K562 (cell line): ENCODE results near the gene JADE2. TPM values are rescaled to one million over a fixed set of nuclear protein-coding genes. Genes with fewer than 3 reads are reported as not detected.

Experiments
- ATAC-seq: fragments of 200-7000 bp; cut with Tn5 transposase; 3 replicates; pipeline ENCODE4 v1.9.1; 2020; ENCODE audit warnings: moderate library complexity
- BruUV-seq: library from RNA; stranded (reverse); fragments of 400-500 nt; replicated peaks from 2 replicates; lab custom pipeline; 2021; lab: Mats Ljungman, UMichigan
- CTCF ChIA-PET: fragments of 300-600 bp; formaldehyde crosslinking; extraction: SDS; loops from one replicate; lab custom pipeline; 2021; ENCODE audit warnings: low intra/inter-chr PET ratio; lab: Yijun Ruan, JAX
- POLR2A ChIA-PET: fragments of 300-600, 350-650 bp; sonication (Branson Sonifier 250); formaldehyde crosslinking; extraction: SDS; loops from one replicate; lab custom pipeline; 2021; ENCODE audit warnings: antibody characterized with exemption, inconsistent platforms; lab: Yijun Ruan, JAX
- DNase-seq, 4 experiments: peaks; one replicate each; pipeline versions ENCODE4 v3.0.0 to v3.0.0-alpha.2; 2011 to 2018; ENCODE audit warnings: low spot score in 3 of 4, mixed read lengths in 3 of 4; ENCODE audit errors: extremely low read depth in 1 of 4
- FAIRE-seq: peaks from 2 replicates; lab custom pipeline; 2011; peaks lifted over from hg19 to GRCh38; lab: Jason Lieb, UNC
- H2AFZ ChIP-seq: 2 replicates; pipeline ENCODE4 v1.6.0; 2011; ENCODE audit warnings: low read depth, low read length, control low read depth, inconsistent platforms
- H3K27ac ChIP-seq: fragments of 200-600 bp; 3 replicates; pipeline ENCODE4 v1.8.0; 2011; ENCODE audit warnings: low read depth, mild to moderate bottlenecking, control low read depth, inconsistent platforms, low read length, moderate library complexity, mixed read lengths; ENCODE audit errors: extremely low read depth
- H3K27me3 ChIP-seq, 2 experiments: fragments of 300-600 bp in 1 of 2; 2 replicates in 1 of 2; 3 replicates in 1 of 2; pipeline versions ENCODE4 v1.6.0 to v1.8.0; 2011; ENCODE audit warnings: inconsistent platforms in 2 of 2, low read length in 2 of 2, mild to moderate bottlenecking in 1 of 2, mixed read lengths in 1 of 2, moderate library complexity in 1 of 2; ENCODE audit not compliant: control insufficient read depth in 2 of 2, insufficient read depth in 2 of 2
- H3K36me3 ChIP-seq: fragments of 300-600 bp; 3 replicates; pipeline ENCODE4 v1.8.0; 2011; ENCODE audit warnings: mild to moderate bottlenecking, low read length, inconsistent platforms; ENCODE audit not compliant: control insufficient read depth, insufficient read depth
- H3K4me1 ChIP-seq, 2 experiments: fragments of 200-600 bp in 1 of 2; replicated peaks in 1 of 2; 2 replicates in 1 of 2; 3 replicates in 1 of 2; pipeline versions ENCODE4 v1.5.1 to v1.8.0; 2011; ENCODE audit warnings: inconsistent platforms in 2 of 2, low read length in 2 of 2, mild to moderate bottlenecking in 1 of 2, mixed read lengths in 1 of 2, moderate library complexity in 1 of 2; ENCODE audit not compliant: control insufficient read depth in 2 of 2, insufficient read depth in 2 of 2
- H3K4me2 ChIP-seq: 2 replicates; pipeline ENCODE4 v1.6.1; 2011; ENCODE audit warnings: low read length, control low read depth, inconsistent platforms, mixed read lengths; ENCODE audit not compliant: insufficient read depth
- H3K4me3 ChIP-seq: fragments of 200-600 bp; sonication (generic), shearing (Covaris generic); 2 replicates; pipeline ENCODE4 v1.5.1; 2016; ENCODE audit warnings: control low read depth, inconsistent platforms
- H3K79me2 ChIP-seq: fragments of 200-600 bp; 3 replicates; pipeline ENCODE4 v1.8.0; 2011; ENCODE audit warnings: low read length, inconsistent platforms; ENCODE audit not compliant: control insufficient read depth, insufficient read depth
- H3K9ac ChIP-seq, 2 experiments: 2 replicates each; pipeline versions ENCODE4 v1.6.0 to v1.6.1; 2011; ENCODE audit warnings: low read depth in 2 of 2, low read length in 2 of 2, control low read depth in 1 of 2, inconsistent platforms in 1 of 2, mild to moderate bottlenecking in 1 of 2, mixed read lengths in 1 of 2; ENCODE audit not compliant: insufficient read depth in 1 of 2
- H3K9me1 ChIP-seq: one replicate; pipeline ENCODE4 v1.6.0; 2011; ENCODE audit warnings: inconsistent platforms, mild to moderate bottlenecking, low read length, moderate library complexity; ENCODE audit not compliant: control insufficient read depth, insufficient read depth
- H3K9me3 ChIP-seq: replicated peaks from 2 replicates; pipeline ENCODE4 v1.5.1; 2011; ENCODE audit warnings: low read depth, low read length, inconsistent platforms; ENCODE audit not compliant: control insufficient read depth, insufficient read depth
- H4K20me1 ChIP-seq: replicated peaks from 2 replicates; pipeline ENCODE4 v1.6.1; 2011; ENCODE audit warnings: low read length, inconsistent platforms, mixed read lengths; ENCODE audit not compliant: control insufficient read depth, insufficient read depth
- CEBPG ChIP-seq, 3 experiments: fragments of 200-800 bp in 1 of 3; sonication (Bioruptor generic) in 1 of 3; sonication (generic) in 1 of 3; formaldehyde crosslinking in 1 of 3; IDR thresholded peaks in 2 of 3; conservative IDR thresholded peaks in 1 of 3; 2 replicates each; pipeline versions ENCODE4 v1.6.1 to v1.8.0; 2016 to 2022; ENCODE audit warnings: missing compliant biosample characterization in 2 of 3, missing genetic modification characterization in 2 of 3, mild to moderate bottlenecking in 1 of 3, missing genetic modification reagents in 1 of 3
- EHMT2 ChIP-seq: fragments of 450-650 bp; IDR thresholded peaks from 2 replicates; pipeline ENCODE4 v1.6.1; 2018; ENCODE audit warnings: antibody characterized with exemption
- ELF4 ChIP-seq: fragments of 450-650 bp; formaldehyde crosslinking; IDR thresholded peaks from 2 replicates; pipeline ENCODE4 v1.4.0; 2022; ENCODE audit warnings: missing genetic modification characterization
- MIER1 ChIP-seq: fragments of 450-650 bp; IDR thresholded peaks from 2 replicates; pipeline ENCODE4 v1.6.1; 2016; ENCODE audit warnings: antibody characterized with exemption, mild to moderate bottlenecking, low read depth
- TEAD1 ChIP-seq, 2 experiments: fragments of 450-650 bp in 1 of 2; sonication (generic) in 1 of 2; formaldehyde crosslinking; IDR thresholded peaks; 2 replicates each; pipeline versions ENCODE4 v1.4.0 to v1.8.0; 2020 to 2022; ENCODE audit warnings: mild to moderate bottlenecking in 2 of 2, missing genetic modification reagents in 1 of 2
- WGBS: fragments of 100-300 bp; shearing (Covaris generic); methylation state at CpG from one replicate; pipeline ENCODE4 v1.1.6; 2016; ENCODE audit warnings: low coverage, mixed read lengths; ENCODE audit not compliant: insufficient coverage; ENCODE audit errors: missing lambda C conversion rate; 5-methylcytosine and 5-hydroxymethylcytosine counted together
- in situ Hi-C: fragments of 300-500 bp; cut with MboI; formaldehyde crosslinking; loops from 4 replicates; pipeline ENCODE4 v1.15.0; 2018; ENCODE audit warnings: inconsistent platforms, mixed read lengths
- intact Hi-C: fragments of 100-400 bp; cut with micrococcal nuclease; formaldehyde crosslinking; loops from 2 replicates; pipeline ENCODE4 v1.14.2; 2022
- polyA plus RNA-seq, 8 experiments: library from polyadenylated mRNA; depleted of rRNA in 4 of 8; stranded (reverse) in 5 of 8; unstranded in 3 of 8; fragments of >200 nt; fragmentation: Nextera tagmentation in 2 of 8; fragmentation: Illumina TruSeq in 1 of 8; extraction: Ambion mirVana in 2 of 8; extraction: Trizol in 1 of 8; gene quantifications; 2 replicates each; pipeline versions ENCODE4 v1.2.1 to v1.2.3, GENCODE V29; 2011 to 2014; ENCODE audit warnings: inconsistent platforms in 1 of 8, missing spikeins in 1 of 8
- total RNA-seq, 7 experiments: library from RNA; depleted of rRNA in 6 of 7; stranded (reverse); fragments of >200 nt in 6 of 7; fragmentation: Illumina TruSeq in 2 of 7; extraction: Trizol in 2 of 7; gene quantifications; 2 replicates each; pipeline versions ENCODE4 v1.2.1 to v1.2.3, GENCODE V29; 2011 to 2021; ENCODE audit warnings: low replicate concordance in 1 of 7
- TF ChIP-seq, protein P1 (sequence below): sonication (generic); formaldehyde crosslinking; IDR thresholded peaks from 2 replicates; pipeline ENCODE4 v1.8.0; 2022; ENCODE audit warnings: mild to moderate bottlenecking, missing genetic modification reagents
- TF ChIP-seq, protein P2 (sequence below): sonication (generic); formaldehyde crosslinking; IDR thresholded peaks from 2 replicates; pipeline ENCODE4 v1.8.0; 2022; ENCODE audit warnings: mild to moderate bottlenecking, missing genetic modification reagents

Gene JADE2
- total and polyA plus RNA-seq, 9 of the 15 experiments (the other 6 are each of a cell fraction or from before 2014, with no cell fraction given) = 0.50 to 23.3 (median 9.1) TPM

DNA sequence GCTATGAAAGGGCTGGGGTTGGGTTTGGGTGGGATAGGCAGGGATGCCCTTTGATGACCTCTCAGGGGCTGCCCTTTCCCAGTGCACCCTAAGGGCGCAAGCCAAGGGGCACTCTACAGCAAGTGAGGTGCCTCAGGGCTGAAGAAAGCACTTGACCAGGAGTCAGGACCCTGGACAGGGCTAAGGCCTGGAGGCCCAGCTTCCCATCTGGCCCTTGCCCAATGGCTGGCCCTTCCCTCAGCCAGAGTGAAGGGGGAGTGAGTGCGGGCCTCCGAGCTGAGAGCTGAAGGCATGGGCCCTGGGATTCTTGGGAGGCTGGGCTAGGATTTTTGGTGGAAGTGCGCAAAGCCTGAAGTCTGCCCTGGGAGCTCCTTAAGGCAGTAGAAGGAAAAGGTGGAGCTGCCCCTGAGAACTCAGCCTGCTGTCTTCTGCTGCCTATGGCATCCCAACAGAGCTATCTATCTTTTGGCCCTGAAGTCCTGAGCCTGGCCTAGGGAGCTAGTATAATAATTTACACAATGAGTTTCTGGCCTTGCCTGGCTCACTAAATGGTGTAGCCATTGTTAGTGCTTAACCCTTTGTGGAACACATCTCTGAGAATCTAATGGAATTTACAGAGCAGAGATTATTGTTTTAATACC lies 16.4 kb downstream of the JADE2 start:
- Histone ChIP-seq H4K20me1 (no peaks in the 10 kb centered on the region; the same call in 1 of the 2 replicates), H3K9me3 (no peaks in the 10 kb centered on the region), H3K27me3 (no peaks in the 10 kb centered on the region), H3K27ac (no peak overlapping the region), H3K9ac (no peak overlapping the region), H3K9me1 (no peaks in the 10 kb centered on the region), H3K4me3 (no peak overlapping the region), H3K4me1 (peaks cover 0 to 3% of the 10 kb centered on the region in 2 experiments; a peak in 1 of 5 replicates), H2AFZ (no peak overlapping the region), H3K4me2 (no peak overlapping the region), H3K36me3 (peaks cover 34% of the 10 kb centered on the region; the same call in 1 of the 3 replicates), H3K79me2 (no peaks in the 10 kb centered on the region)
- DNase-seq (peak; percentile 46 to 58 (median 54)), FAIRE-seq (no peak), ATAC-seq (peak; percentile 85)
- in situ Hi-C loops (no loop called here), intact Hi-C loops (no loop called here)
- POLR2A ChIA-PET = interaction anchor here (0.5 to 2.0 kb wide), 6 partner anchors 10 to 485 kb away, joined by 3 to 8 read pairs (median 4); no protein-coding TSS in a partner anchor
- no TSS peak for BruUV-seq
- CTCF ChIA-PET = no interaction called here
- 96% methylated on average over 4 of the region's 4 CpGs for WGBS
- TF ChIP-seq, protein P1, sequence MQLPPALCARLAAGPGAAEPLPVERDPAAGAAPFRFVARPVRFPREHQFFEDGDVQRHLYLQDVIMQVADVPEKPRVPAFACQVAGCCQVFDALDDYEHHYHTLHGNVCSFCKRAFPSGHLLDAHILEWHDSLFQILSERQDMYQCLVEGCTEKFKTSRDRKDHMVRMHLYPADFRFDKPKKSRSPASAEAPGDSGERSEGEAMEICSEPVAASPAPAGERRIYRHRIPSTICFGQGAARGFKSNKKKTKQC (CRISPR knock-in tag) = peak; percentile 80
- TF ChIP-seq EHMT2 = peak; percentile 96
- 0 out of 4 replicates have a peak, but pooled peaks of 1 of the 2 experiments have one; percentile 48 for TF ChIP-seq TEAD1 (CRISPR knock-in tag; IDR thresholded peaks at IDR 0.05)
- TF ChIP-seq CEBPG (CRISPR knock-in tag; IDR thresholded peaks at IDR 0.05) = 0 out of 2 replicates have a peak, but pooled peaks have one; percentile 38
- TF ChIP-seq CEBPG (tag; conservative IDR thresholded peaks at IDR 0.05 in 1 of 2, IDR thresholded peaks at IDR 0.05 in 1 of 2) = no peak
- peak; percentile 91 for TF ChIP-seq MIER1
- TF ChIP-seq, protein P2, sequence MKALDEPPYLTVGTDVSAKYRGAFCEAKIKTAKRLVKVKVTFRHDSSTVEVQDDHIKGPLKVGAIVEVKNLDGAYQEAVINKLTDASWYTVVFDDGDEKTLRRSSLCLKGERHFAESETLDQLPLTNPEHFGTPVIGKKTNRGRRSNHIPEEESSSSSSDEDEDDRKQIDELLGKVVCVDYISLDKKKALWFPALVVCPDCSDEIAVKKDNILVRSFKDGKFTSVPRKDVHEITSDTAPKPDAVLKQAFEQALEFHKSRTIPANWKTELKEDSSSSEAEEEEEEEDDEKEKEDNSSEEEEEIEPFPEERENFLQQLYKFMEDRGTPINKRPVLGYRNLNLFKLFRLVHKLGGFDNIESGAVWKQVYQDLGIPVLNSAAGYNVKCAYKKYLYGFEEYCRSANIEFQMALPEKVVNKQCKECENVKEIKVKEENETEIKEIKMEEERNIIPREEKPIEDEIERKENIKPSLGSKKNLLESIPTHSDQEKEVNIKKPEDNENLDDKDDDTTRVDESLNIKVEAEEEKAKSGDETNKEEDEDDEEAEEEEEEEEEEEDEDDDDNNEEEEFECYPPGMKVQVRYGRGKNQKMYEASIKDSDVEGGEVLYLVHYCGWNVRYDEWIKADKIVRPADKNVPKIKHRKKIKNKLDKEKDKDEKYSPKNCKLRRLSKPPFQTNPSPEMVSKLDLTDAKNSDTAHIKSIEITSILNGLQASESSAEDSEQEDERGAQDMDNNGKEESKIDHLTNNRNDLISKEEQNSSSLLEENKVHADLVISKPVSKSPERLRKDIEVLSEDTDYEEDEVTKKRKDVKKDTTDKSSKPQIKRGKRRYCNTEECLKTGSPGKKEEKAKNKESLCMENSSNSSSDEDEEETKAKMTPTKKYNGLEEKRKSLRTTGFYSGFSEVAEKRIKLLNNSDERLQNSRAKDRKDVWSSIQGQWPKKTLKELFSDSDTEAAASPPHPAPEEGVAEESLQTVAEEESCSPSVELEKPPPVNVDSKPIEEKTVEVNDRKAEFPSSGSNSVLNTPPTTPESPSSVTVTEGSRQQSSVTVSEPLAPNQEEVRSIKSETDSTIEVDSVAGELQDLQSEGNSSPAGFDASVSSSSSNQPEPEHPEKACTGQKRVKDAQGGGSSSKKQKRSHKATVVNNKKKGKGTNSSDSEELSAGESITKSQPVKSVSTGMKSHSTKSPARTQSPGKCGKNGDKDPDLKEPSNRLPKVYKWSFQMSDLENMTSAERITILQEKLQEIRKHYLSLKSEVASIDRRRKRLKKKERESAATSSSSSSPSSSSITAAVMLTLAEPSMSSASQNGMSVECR (CRISPR knock-in tag) = peak; percentile 59; the same call in 1 of the 2 replicates
- TF ChIP-seq ELF4 (CRISPR knock-in tag) = no peak
